ENCODE results near the gene SPECC1. TPM values are rescaled to one million over a fixed set of nuclear protein-coding genes. Genes with fewer than 3 reads are reported as not detected.
A peak's percentile ranks its signal among the peaks of the same experiment; 100 is the strongest.
"Not testable (repeated sequence)": the region's sequence is repeated elsewhere in the genome, so short reads cannot be mapped to it uniquely, and the experiment has no call there.

SPECC1 gene
- total and polyA plus RNA-seq, 3 donors from 2014 or later, result 78.6 to 160 (median 148) TPM

DNA sequence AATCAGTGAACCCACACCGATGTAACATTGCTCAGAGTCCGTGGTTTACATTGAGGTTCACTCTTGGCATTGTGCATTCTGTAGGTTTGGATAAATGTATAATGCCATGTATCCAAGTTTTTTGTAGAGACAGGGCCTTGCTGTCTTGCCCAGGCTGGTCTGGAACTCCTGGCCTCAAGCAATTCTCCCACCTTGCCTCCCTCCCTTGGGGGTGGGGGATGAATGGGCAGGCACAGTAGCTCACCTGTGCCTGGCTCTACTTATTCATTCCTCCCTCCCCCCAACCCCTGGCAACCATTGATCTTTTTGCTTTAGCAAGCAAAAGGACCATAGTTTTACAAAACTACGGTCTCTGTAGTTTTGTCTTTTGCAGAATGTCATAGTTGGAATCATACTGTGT is 181.4 kb downstream of the SPECC1 start:
- WGBS, 2 donors, result 69 to 73% methylated on average over 3 of the region's 3 CpGs
- intact Hi-C loops (cut with DNase I; ENCODE audit: low total_unique reads), result no loop called here
- no peak overlapping the region for H3K4me3 ChIP-seq
- no peaks in the 10 kb centered on the region for H3K9me3 ChIP-seq
- DNase-seq, result no peak
- no peaks in the 10 kb centered on the region for H3K27me3 ChIP-seq
- no peak overlapping the region for H3K27ac ChIP-seq
- H3K36me3 ChIP-seq (ENCODE audit: low read depth, missing control alignments), result no peaks in the 10 kb centered on the region
- peaks cover 24% of the 10 kb centered on the region for H3K4me1 ChIP-seq
- TF ChIP-seq, protein P1, sequence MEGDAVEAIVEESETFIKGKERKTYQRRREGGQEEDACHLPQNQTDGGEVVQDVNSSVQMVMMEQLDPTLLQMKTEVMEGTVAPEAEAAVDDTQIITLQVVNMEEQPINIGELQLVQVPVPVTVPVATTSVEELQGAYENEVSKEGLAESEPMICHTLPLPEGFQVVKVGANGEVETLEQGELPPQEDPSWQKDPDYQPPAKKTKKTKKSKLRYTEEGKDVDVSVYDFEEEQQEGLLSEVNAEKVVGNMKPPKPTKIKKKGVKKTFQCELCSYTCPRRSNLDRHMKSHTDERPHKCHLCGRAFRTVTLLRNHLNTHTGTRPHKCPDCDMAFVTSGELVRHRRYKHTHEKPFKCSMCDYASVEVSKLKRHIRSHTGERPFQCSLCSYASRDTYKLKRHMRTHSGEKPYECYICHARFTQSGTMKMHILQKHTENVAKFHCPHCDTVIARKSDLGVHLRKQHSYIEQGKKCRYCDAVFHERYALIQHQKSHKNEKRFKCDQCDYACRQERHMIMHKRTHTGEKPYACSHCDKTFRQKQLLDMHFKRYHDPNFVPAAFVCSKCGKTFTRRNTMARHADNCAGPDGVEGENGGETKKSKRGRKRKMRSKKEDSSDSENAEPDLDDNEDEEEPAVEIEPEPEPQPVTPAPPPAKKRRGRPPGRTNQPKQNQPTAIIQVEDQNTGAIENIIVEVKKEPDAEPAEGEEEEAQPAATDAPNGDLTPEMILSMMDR (IDR thresholded peaks at IDR 0.05), result no peak
- no peak for TF ChIP-seq POLR2A (IDR thresholded peaks at IDR 0.05)

DNA sequence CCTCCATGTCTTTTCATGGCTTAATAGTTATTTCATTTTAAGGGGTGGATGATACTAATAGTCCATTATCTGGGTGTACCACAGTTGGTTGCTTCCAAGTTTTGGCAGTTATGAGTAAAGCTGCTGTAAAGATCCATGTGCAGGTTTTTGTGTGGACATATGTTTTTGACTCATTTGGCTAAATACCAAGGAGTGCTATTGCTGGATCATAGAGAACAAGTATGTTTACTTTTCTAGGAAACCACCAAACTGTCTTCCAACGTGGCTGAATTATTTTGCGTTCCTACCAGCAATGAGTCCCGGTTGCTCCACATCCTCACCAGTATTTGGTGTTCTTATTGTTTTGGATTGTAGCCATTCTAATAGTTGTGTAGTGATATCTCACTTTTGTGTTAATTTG is 181.9 kb downstream of the SPECC1 start:
- Histone ChIP-seq H3K4me3 (no peak overlapping the region), H3K9me3 (no peaks in the 10 kb centered on the region), H3K27me3 (no peaks in the 10 kb centered on the region), H3K36me3 (ENCODE audit: low read depth, missing control alignments) (no peaks in the 10 kb centered on the region), H3K4me1 (peaks cover 24% of the 10 kb centered on the region), H3K27ac (no peak overlapping the region)
- intact Hi-C loops (cut with DNase I; ENCODE audit: low total_unique reads), result no loop called here
- TF ChIP-seq POLR2A (IDR thresholded peaks at IDR 0.05), result no peak
- TF ChIP-seq, protein P1 (IDR thresholded peaks at IDR 0.05), result no peak
- DNase-seq, result no peak
- 63 to 79% methylated on average over 3 of the region's 3 CpGs for WGBS, 2 donors

DNA sequence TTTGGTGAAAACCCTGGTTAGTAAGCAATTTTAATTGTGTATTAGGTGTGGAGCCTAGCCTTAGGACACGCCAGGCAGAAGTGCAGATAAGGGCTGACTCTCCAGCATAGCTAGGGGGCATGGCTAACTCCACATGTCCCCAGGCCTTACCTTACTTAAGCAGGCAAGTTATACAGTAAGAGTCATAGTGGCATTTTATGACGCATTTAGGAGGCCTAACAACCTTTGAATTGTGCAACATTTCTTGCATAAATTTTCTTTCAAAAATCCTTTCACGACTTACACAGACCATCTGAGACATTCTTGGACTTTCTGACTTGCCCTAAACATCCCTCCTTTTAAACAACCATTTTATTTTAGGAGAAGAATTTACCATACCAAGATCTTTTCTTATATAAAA is 187.1 kb downstream of the SPECC1 start:
- intact Hi-C loops (cut with DNase I; ENCODE audit: low total_unique reads), result not testable (repeated sequence)
- 97% methylated on average over 3 of the region's 3 CpGs for WGBS, 2 donors

DNA sequence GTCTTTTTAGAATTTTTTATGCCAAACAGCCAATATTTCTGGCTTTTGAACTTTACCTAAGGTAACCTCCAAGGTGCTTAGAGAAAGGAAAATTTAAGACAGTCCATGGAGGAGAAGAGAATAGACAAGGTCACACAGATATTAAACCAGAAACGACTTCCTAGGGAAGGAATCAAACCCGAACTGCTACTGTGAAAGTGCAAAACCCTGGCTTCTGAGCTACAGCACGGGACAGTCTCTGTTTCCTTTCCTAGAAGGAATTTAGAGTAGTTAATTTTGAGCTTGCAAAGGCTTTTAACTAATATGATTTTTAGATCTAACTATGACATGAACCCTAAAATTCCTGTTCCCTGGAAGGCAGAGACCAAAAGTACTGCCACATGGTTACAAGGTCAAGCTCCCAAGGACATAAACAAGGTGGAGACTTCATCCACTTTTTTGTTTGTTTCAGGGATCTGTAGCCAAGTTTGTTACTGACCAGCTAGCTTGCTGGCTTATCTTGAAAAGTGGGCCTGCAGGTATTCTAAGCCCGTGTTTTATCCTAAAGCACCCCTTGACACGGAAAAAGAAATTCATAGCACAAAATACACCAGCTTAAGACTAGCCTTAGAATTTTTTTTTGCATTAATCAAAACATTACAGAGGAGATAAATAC is 188.2 kb downstream of the SPECC1 start:
- peaks cover 9% of the 10 kb centered on the region for H3K4me1 ChIP-seq
- intact Hi-C loops (cut with DNase I; ENCODE audit: low total_unique reads), result no loop called here
- H3K4me3 ChIP-seq, result no peak overlapping the region
- DNase-seq, result no peak
- peak overlapping the region in 1 of 2 donors; percentile 21 for H3K27ac ChIP-seq
- no peaks in the 10 kb centered on the region for H3K27me3 ChIP-seq
- WGBS, 2 donors, result 38 to 54% methylated on average over 5 of the region's 5 CpGs
- no peaks in the 10 kb centered on the region for H3K9me3 ChIP-seq
- no peaks in the 10 kb centered on the region for H3K36me3 ChIP-seq (ENCODE audit: low read depth, missing control alignments)
- TF ChIP-seq POLR2A (IDR thresholded peaks at IDR 0.05), result no peak
- TF ChIP-seq, protein P1 (IDR thresholded peaks at IDR 0.05), result no peak

More for the DNA sequence above, 187.1 kb downstream of the SPECC1 start:
- peaks cover 13% of the 10 kb centered on the region for H3K4me1 ChIP-seq
- H3K4me3 ChIP-seq; H3K36me3 ChIP-seq (ENCODE audit: low read depth, missing control alignments); H3K9me3 ChIP-seq; H3K27ac ChIP-seq; DNase-seq; H3K27me3 ChIP-seq: not testable (repeated sequence)

DNA sequence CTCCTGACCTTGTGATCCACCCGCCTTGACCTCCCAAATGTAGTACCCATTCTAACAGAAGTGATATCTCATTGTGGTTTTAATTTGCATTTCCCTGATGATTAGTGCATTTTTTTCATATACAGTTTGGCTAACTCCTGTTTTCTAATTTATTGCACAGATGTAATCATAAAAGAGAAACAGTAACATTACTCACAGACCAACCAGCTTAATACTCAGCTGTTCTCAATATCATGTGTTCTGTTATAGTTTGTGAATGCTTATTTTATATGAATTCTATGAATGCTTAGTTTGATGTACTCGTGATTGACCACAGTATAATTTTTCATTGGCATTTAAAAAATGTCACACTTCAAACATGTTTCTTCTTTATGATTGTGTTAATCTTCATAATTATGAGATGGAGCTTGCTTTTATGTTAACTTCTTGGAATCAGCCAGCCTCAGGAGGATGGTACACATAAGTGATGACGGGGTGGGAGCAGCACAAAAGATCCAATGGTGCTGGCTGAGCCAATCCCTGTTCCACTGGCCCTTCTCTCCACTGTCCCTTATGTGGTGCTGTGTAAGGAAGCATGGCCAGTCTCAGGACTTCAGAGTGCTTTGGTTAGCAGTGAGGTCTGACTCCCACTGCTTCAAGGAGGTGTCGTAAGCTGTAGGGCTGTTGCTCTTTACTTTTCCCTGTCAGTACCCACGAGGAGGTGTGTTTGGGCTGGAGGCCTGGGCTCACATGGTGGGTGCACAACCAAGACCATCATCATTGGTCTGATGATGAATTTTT is 191.0 kb downstream of the SPECC1 start:
- 80 to 92% methylated on average over 5 of the region's 5 CpGs for WGBS, 2 donors
- intact Hi-C loops (cut with DNase I; ENCODE audit: low total_unique reads), result no loop called here
- TF ChIP-seq, protein P1 (IDR thresholded peaks at IDR 0.05), result no peak

More for the DNA sequence above, 191.0 kb downstream of the SPECC1 start:
- H3K4me1 ChIP-seq, result peaks cover 6% of the 10 kb centered on the region
- no peak overlapping the region for H3K4me3 ChIP-seq
- H3K9me3 ChIP-seq, result no peaks in the 10 kb centered on the region
- no peak for DNase-seq
- H3K36me3 ChIP-seq (ENCODE audit: low read depth, missing control alignments), result no peaks in the 10 kb centered on the region
- H3K27me3 ChIP-seq, result no peaks in the 10 kb centered on the region
- H3K27ac ChIP-seq, result no peak overlapping the region
